Measurements from ENCODE around the gene HOMER3.

GRCh38 chr19:18972301-18972811, 31.3 kb upstream of the HOMER3 start:
- TF ChIP-seq ZBTB7A (IDR thresholded peaks at IDR 0.05; ENCODE audit: borderline replicate concordance, control insufficient read depth, low read depth, low read length) (no peak), CTCF (IDR thresholded peaks at IDR 0.05 in 2 of 3, conservative IDR thresholded peaks at IDR 0.05 in 1 of 3; ENCODE audit: insufficient read depth in 2 of 3, low read depth in 1 of 3, low read length in 3 of 3) (no peak), ZNF217 (CRISPR knock-in tag; IDR thresholded peaks at IDR 0.05) (no peak), ARNT (IDR thresholded peaks at IDR 0.05) (no peak), SP1 (CRISPR knock-in tag; IDR thresholded peaks at IDR 0.05) (no peak), E4F1 (CRISPR knock-in tag; IDR thresholded peaks at IDR 0.05; ENCODE audit: borderline replicate concordance) (no peak)
